ENCODE measurements around the gene SLC12A7.

The SLC12A7 gene

DNA sequence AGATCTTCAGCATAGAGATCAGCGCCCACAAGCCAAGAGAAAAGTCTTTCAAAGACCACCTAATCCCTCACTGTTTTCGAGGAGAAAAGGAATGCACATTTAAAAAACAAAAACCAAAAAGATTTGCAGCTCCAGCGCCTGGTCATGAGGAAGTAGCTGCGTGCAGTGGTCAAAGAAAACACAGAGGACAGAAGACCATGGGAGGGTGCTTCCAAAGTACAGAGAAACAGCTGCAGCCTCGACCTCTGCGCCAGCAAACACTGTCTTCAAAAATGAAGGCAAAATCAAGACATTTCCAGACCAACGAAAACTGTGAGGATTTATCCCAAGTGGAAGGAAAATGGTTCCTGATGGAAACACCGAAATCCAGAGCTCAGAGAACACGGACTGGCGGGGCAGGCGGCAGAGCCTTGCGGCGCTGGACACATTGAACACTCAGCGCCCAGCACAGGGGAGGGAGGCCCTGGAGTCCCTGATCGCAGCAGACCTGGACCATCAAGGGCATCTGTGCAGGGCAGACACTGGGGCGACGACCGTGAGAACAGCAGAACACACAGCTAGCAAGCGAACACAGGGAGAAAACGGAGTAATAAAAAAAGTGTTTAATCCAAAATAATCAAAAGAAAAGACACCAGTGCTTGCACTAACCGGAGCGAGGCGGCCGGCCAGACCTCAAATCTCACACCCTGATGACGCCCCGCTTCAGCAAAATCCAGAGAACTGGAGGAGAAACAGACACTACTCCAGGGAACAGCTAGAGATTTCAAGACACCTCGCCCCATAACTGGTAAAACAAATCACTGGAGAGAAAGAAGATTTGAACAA is 12.6 kb upstream of the SLC12A7 start:
- DNase-seq: no peak

DNA sequence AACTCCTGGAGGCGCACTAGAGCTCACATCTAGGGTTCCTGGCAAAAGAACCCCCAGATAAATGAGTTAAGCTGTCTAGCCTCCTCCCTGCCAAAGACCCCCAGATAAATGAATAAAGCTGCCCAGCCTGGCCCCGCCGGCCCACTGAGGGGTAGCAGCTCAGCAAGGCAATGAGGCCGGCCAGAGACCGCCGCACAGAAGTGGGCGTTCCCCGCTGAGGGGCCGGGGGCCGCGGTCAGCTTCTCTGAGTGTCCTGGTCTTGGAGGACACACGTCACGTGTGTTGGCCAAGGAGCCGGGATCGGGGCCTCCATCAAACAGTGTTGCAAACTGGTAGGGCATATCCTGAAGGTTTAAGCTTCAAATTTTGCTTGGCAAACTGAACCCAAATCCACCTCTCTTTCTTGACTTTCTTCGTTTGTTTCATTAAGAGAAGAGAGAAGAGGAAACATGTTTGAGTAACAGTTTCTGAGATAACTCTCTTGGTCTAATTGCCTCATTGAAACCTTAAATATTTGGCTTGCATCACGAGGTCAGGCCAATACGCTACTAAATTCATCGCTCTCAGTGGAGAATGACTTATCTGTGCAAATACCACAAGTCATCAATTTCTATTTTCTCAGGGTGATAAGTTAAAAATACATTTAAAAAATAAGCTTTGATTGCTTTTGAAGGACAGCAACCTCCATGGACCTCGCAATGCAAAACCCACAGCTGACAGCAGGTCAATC is 11.7 kb upstream of the SLC12A7 start:
- DNase-seq: no peak

DNA sequence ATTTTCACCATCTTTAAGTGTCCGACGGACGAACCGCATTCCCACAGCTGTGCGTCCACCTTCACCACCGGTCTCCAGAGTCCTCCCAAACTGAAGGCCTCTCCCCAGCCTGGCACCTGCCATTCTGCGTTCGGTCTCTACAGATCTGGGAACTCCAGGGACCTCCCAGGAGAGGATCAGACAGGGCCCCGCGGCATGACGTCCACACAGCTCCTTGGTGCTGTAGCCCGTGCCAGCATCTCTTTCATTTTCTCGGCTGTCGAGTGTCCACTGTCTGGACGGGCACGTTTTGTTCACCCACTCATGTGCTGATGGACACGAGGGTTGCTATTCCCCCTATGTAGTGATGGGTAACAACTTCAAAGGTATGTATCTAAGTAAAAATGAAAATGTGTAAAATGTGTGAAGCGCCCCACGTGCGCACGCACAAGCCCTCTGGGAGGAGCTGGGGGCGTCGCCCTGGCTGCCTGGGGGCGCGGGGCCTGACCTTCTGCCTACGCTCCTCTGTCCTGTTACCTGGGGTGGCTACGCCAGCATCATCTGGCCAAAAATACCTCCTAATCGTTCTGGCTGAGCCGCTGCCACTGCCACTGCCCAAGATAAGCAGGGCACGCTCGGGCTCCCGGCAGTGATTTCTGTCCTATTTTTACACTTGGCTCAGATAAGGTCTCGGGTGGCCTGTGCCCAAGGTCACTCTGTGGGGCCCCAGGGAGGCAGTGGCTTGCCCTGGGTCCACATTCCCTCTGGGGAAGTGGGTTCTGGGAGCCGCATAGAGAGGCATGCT is 10.8 kb upstream of the SLC12A7 start:
- DNase-seq: no peak

- DNase-seq: no peak
Measured at GRCh38 chr5:1121891-1122290, 10.0 kb upstream of the SLC12A7 start.

DNA sequence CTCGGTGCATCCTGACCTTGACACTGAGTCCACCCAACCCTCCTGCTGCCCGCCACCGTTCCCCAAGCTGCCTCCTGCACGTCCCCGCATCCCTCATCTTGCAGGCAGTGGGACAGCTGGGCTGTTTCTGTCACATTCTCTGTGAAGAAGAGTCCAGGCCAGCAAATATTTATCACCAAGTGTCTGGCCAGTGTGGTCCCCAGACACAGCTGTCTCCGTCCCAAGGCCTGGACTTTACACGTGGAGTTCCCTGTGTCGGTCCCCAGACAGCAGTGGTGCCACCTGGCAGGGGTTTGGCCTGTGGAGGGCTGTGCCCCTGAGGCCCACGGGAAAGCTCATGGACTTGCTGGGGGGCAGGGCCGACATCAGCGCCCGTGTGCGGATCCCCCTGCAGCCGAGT is 9.2 kb upstream of the SLC12A7 start:
- DNase-seq: no peak

- no peak for DNase-seq
Measured at GRCh38 chr5:1120236-1120999, 8.6 kb upstream of the SLC12A7 start.

DNA sequence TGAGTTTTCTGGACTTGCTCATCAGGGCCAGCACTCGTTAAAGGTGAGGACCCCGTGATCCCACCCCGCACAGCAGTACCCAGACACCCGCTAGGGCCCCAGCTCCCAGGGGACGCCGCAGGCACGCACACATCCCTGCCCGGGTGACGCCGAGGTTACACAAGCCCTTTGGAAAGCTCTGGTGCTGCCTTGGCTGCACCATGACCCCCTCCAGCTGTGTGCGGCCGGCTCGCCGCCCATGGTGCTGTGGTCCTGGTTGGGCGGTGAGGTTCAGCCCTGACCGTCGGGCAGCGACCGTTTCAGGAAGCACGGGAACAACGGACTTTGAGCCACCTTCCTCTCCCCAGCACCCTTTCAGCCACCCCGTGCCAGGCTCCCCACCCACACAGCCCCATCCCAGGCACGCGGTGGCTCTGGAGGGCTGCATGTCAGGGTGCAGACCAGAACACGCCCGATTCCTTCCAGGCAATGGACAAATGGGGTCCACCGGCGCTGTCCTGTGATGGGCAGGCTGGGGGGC is 7.5 kb upstream of the SLC12A7 start:
- DNase-seq: no peak

DNA sequence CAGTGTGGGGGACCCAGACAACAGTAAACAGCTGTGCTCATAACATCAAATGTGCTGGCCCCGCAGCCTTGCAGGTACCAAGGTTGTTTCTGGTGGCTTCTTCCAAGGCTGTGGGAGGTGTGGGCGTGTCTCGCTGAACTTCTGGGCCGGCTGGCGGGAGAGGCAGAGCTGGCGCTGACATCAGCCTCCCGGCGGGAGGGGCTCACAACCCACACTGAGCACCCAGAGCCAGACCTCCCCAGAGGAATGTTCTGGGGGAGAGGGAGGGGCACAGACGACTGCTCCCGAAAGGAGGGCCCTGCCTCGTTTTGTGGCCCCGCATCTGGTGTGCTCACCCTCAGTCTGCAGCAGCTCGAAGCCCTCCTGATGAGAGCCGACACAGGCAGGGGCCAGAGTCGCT is 6.9 kb upstream of the SLC12A7 start:
- no peak for DNase-seq

DNA sequence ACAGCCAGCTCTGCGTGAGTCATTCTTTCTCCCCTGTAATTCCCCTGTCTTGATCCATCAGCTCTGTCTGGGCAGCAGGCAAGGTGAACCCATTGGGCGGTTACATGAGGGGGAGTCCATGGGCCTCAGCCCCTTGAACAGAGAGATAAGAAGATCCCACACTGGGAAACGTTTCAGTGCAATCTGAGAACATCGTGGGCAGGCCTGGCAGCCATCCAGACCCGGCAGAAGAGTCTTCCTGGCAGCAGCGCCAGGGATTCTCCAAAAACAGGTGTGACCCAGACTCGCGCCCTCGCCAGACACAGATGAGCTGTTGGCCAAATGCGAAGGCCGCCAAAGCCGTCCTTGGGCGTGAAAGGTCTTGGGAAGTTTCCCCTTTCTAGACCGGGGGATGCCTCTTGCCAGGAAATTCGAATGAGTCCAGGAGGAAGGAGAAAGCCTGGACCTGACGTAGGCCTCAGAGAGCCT is 6.4 kb upstream of the SLC12A7 start:
- DNase-seq: no peak

DNA sequence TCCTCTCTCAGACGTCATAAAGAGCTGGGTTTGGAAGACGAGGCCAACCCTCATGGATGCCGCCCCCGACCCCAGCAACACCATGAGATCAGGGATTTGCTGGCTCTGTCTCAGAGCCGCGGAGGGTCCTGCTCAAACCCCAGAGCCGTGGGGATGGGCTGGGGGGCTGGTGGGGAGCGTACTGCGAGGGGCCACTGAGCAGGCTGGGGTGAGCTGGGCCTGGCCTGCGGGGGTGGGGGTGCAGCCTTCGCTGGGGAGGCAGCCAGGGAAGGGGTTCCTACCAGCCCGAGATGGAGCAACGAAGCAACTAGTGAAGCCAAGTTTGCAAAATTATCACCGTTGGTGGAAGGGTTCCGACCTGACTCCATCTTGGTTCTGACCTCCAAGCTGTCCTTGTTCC is 5.1 kb upstream of the SLC12A7 start:
- DNase-seq: no peak

GRCh38 chr5:1116109-1116740 is 4.4 kb upstream of the SLC12A7 start:
- DNase-seq: no peak

DNA sequence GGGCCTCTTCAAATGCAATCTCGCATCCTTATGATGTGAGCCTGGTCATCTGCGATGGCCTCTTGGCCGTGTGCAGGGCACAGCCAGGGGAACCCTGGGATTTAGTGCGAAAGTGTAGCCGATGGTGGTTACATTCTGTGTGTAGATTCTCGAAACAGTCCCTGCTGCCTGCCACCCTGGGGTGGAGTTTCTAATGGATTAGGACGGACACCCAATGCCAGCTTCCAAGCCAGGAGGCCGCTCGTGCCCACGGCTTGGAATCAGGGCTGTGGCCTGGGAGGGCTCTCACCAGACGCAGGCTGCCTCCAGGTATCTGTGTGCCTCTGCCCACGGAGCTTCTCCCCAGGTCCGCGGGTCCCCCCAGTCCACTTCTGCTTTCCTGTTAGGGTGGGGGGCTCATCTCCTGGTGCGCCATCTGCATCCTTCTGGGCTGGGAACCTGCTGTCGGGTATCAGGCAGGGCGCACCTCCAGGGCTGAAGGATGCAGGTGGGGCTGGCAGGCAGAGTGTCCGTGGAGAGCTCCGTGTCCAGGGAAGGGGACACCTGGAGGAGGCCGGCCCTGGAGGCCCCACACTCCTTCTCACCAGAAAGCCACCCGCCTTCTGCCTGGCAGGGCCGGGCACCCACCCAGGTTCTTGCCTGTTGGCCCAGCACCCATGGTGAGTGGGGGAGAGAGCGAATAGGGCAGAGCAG is 3.4 kb upstream of the SLC12A7 start:
- DNase-seq: no peak

DNA sequence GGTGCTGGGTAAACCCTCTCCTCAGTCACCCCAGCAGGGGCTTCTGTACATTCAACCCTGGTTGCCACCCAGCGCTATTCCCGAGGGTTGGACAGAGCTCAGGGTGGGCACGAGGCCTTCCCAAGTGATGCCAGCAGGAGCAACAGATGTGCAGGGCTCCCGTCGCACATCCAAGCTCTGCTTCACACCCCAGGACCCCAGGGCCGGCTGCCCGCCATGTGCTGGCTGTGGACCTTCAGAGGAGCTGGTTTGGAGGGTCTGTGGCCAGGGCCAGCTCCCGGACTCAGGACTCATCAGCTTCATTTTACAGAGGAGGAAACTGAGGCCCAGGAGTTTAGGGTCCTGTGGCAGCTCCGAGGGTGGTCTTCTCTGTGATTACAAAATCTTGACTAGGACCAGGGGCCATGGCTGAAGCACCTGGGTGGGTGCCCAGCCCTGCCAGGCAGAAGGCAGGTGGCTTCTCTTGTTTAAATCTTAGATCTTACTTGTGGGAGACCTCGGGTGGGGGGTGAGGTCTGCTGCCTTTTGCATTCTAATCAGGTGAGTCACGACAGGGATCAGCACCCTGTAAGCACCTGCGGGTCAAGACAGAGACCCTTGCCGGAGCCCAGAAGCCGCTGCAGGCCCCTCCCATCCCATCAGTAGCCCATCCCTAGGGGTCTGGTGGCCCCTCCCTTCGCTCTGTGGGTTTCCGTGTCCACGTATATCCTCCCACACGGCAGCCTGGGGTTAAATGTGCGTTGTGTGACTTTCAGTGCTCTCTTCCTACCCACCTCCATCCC is 2.1 kb upstream of the SLC12A7 start:
- DNase-seq: no peak

- no peak for DNase-seq
Measured at GRCh38 chr5:1113332-1113690, 1.4 kb upstream of the SLC12A7 start.

- DNase-seq: no peak
Measured at GRCh38 chr5:1112596-1113331, 901 bp upstream of the SLC12A7 start.

DNA sequence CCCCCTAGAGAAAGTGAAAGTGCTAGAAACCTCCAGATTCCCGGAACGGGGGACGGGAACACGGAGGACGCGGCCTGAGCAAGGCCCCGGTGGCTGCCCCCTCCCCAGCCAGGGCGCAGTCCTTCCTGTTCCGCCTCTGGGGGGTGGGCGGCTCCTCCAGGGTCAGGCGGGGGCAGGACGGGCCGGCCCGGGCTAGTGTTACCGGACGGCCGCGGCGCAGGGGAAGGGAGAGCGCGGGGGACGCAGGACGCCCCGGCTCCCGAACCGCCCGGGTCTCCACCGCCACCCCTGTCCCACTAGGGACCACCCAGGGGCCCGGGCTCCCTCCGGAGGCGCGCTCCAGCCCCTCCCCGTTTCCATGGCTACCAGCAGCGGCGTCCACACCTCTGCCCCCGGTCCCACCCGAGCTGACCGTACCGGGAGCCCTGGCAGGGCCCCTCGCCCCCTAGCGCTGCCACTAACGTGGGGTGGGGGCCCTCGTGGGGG is 579 bp downstream of the SLC12A7 start:
- DNase-seq: no peak

- DNase-seq: no peak
Measured at GRCh38 chr5:1110307-1111240, 1.3 kb downstream of the SLC12A7 start.

DNA sequence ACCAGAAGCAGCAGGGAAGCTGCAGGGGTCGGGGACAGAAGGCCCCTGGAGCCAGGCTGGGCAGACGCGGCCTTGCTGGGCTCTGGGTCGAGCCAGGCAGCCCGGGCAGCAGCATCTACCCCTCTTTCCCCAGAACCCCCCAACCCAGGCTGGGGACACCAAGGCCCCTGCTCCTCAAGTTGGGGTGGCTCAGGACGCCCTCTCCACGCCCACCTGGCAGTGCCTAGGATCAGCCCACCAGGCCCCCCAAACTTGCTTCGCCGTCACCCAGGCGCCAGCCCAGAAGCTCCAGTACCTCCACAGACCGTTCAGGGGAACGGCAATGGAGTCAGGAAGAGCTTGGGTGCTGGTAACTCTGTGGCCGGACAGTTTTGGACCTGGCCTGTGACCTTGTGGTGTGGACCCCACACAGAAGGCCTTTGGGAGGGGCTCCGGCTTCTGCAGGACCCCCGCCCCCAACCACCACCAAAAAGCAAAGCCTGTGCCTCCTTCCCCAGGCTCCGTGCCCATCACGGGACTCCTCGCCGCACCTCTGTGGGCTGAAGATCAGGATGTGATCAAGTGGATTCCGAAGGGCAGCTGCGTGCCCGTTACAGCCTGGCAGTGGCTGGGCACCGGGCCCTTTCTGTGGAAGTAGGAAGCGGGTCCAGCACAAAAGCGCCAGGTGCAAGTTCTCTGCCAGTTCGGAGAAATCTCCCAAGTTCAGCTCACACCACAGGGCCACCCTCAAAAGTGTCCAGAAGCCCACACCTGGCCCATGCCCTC is 2.1 kb downstream of the SLC12A7 start:
- no peak for DNase-seq
